Neural crest cell (in vitro differentiated cells): ENCODE measurements around the gene CBX6. TPM values are rescaled to one million over a fixed set of nuclear protein-coding genes. Genes with fewer than 3 reads are reported as not detected.
"Not testable (repeated sequence)": the region's sequence is repeated elsewhere in the genome, so short reads cannot be mapped to it uniquely, and the experiment has no call there.

Source experiments
- DNase-seq: peaks from one replicate; pipeline ENCODE4 v3.0.0; 2021; ENCODE audit warnings: low read depth, mixed read lengths, low spot score
- H3K27ac Mint-ChIP-seq: one replicate; pipeline ENCODE4 v1.8.0; 2021; ENCODE audit warnings: mild to moderate bottlenecking, mixed read lengths; ENCODE audit not compliant: unreplicated experiment
- H3K27me3 Mint-ChIP-seq: 2 replicates; pipeline ENCODE4 v1.8.0; 2021; ENCODE audit warnings: low read depth, mild to moderate bottlenecking, mixed read lengths
- H3K36me3 Mint-ChIP-seq: 2 replicates; pipeline ENCODE4 v1.8.0; 2021; ENCODE audit warnings: low read depth, mild to moderate bottlenecking, mixed read lengths
- H3K4me1 Mint-ChIP-seq: 2 replicates; pipeline ENCODE4 v1.8.0; 2021; ENCODE audit warnings: mixed read lengths
- H3K4me3 Mint-ChIP-seq: one replicate; pipeline ENCODE4 v1.8.0; 2021; ENCODE audit warnings: mild to moderate bottlenecking, mixed read lengths
- H3K9me3 Mint-ChIP-seq: 2 replicates; pipeline ENCODE4 v1.8.0; 2021; ENCODE audit warnings: mixed read lengths
- total RNA-seq: library from RNA; stranded (reverse); gene quantifications from 2 replicates; pipeline ENCODE4 v1.2.1, GENCODE V29; 2021
- TF ChIP-seq, protein P1 (sequence below): fragments of 200-600 bp; sonication (generic); conservative IDR thresholded peaks from 2 replicates; pipeline ENCODE4 v1.5.0; 2021; ENCODE audit warnings: antibody characterized with exemption, mild to moderate bottlenecking

The CBX6 gene
- total RNA-seq, 1 donor from 2014 or later: 48.2 TPM

DNA sequence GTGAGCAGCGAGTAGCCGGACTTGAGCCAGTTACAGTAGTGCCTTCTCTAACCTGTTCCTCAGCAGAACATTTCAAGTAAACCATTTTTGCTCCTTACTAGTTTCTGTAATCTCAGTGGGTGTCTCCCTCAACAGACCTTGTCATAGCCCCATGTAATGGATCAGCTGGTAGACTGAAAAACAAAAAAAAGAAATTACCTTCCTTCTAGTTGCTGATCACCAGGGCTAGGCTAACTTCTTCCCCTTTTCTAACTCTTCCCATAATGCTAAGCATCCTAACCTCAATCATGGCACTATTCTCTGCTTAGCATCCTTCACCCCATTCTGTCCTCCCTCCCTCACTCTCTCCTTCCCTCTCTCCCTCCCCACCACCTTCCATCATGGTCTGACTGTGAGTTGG, 35.8 kb upstream of the CBX6 start:
- H3K36me3 Mint-ChIP-seq: peaks cover 3% of the 10 kb centered on the region
- H3K4me3 Mint-ChIP-seq: no peak overlapping the region
- H3K4me1 Mint-ChIP-seq: no peaks in the 10 kb centered on the region
- peaks cover 35% of the 10 kb centered on the region for H3K27me3 Mint-ChIP-seq
- DNase-seq: no peak
- H3K9me3 Mint-ChIP-seq: peaks cover 14% of the 10 kb centered on the region
- TF ChIP-seq, protein P1, sequence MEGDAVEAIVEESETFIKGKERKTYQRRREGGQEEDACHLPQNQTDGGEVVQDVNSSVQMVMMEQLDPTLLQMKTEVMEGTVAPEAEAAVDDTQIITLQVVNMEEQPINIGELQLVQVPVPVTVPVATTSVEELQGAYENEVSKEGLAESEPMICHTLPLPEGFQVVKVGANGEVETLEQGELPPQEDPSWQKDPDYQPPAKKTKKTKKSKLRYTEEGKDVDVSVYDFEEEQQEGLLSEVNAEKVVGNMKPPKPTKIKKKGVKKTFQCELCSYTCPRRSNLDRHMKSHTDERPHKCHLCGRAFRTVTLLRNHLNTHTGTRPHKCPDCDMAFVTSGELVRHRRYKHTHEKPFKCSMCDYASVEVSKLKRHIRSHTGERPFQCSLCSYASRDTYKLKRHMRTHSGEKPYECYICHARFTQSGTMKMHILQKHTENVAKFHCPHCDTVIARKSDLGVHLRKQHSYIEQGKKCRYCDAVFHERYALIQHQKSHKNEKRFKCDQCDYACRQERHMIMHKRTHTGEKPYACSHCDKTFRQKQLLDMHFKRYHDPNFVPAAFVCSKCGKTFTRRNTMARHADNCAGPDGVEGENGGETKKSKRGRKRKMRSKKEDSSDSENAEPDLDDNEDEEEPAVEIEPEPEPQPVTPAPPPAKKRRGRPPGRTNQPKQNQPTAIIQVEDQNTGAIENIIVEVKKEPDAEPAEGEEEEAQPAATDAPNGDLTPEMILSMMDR: no peak
- H3K27ac Mint-ChIP-seq: no peak overlapping the region

DNA sequence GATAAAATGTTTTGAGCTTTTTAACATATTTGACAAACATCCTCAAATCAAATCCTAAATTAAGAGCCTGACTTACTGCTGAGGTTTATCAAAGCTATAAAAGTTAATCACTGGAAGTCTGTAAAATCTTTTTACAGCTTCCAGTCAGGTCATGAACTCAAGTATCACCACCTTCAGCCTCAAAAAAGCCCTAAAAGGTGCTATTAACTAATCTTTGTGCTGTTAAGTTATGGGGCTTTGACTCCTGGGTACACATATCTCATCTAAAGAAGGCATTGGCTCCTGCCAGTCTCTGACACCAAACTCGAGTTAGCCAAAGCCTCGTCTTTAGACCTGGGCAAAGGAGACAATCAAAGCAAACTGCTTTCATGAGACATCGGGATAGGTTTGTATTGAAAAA, 34.0 kb upstream of the CBX6 start:
- DNase-seq: no peak
- H3K27ac Mint-ChIP-seq: no peak overlapping the region
- H3K4me1 Mint-ChIP-seq: no peaks in the 10 kb centered on the region
- H3K27me3 Mint-ChIP-seq: peaks cover 32% of the 10 kb centered on the region
- peaks cover 3% of the 10 kb centered on the region for H3K36me3 Mint-ChIP-seq
- H3K9me3 Mint-ChIP-seq: peaks cover 12% of the 10 kb centered on the region
- TF ChIP-seq, protein P1: no peak
- no peak overlapping the region for H3K4me3 Mint-ChIP-seq

DNA sequence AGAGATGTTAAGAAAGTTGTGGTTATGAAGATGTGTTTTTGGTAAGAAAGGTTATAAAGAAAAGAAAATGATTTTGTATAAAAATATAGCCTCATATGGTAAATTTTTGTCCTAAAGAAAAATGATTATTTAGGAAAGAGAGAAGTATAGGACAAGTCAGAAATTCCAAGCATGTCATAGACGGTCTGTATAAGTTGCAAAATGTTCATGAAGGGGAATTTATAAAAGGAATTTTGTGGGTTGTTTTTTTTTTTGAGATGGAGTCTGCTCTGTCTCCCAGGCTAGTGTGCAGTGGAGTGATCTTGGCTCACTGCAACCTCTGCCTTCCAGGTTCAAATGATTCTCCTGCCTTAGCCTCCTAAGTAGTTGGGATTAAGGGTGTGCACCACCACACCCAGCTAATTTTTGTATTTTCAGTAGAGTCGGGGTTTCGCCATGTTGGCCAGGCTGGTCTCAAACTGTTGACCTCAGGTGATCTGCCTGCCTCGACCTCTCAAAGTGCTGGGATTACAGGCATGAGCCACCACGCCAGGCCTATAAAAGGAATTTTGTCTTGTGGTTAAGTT, 32.1 kb upstream of the CBX6 start:
- H3K9me3 Mint-ChIP-seq: peaks cover 12% of the 10 kb centered on the region
- H3K27ac Mint-ChIP-seq, H3K4me1 Mint-ChIP-seq, DNase-seq, H3K36me3 Mint-ChIP-seq, H3K4me3 Mint-ChIP-seq: not testable (repeated sequence)
- H3K27me3 Mint-ChIP-seq: peaks cover 21% of the 10 kb centered on the region

DNA sequence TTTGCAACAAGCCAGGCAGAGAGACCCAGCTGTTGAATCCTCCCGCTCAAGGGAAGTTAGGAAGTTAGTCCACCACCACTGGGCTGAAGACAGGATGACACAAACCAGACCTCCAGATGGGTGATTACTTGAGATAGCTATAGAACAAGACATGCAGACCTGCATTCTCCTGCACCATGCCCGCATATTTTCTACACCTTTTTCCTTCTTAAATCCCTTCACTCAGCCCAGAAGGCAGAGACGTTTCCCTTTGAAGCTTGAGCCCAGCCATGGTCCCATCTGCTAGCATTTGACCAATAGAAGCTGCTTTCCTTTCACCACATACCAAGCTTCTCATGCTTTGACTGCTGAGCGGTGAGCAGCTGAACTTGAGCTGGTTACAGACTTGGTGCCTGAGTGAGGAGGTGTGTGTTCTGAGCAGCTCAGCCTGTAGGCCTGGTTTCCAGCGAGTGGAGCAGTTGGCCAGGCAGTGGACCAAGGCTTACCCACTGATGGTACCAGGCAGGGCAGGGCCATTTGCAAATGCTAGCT, 29.2 kb upstream of the CBX6 start:
- Mint-ChIP-seq H3K4me1 (no peaks in the 10 kb centered on the region), H3K27ac (no peak overlapping the region), H3K27me3 (peaks cover 10% of the 10 kb centered on the region), H3K36me3 (peaks cover 3% of the 10 kb centered on the region), H3K9me3 (peaks cover 8% of the 10 kb centered on the region), H3K4me3 (no peak overlapping the region)
- TF ChIP-seq, protein P1: no peak
- DNase-seq: no peak

DNA sequence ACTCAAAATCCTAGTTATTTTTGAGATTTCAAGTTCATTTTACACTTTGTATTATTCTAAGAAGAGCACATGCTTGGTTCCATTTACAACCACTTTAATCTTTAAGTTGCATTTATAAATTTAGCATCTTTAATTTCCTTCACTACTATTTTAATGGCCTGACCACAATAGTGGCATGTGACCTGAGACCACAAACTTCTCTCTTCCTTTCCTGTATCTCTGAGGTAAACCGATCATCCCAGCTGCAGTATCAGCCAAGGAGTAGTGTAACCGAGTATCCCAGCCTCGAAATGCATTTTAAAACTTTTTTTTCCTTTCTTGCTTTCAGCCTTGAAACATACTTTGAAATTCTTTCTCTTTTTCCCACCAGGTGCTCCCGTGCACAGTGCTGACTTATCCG, 28.7 kb upstream of the CBX6 start:
- Mint-ChIP-seq H3K36me3 (peaks cover 3% of the 10 kb centered on the region), H3K9me3 (peaks cover 7% of the 10 kb centered on the region), H3K4me3 (no peak overlapping the region), H3K4me1 (no peaks in the 10 kb centered on the region), H3K27ac (no peak overlapping the region), H3K27me3 (peaks cover 9% of the 10 kb centered on the region)
- TF ChIP-seq, protein P1: no peak
- DNase-seq: no peak

DNA sequence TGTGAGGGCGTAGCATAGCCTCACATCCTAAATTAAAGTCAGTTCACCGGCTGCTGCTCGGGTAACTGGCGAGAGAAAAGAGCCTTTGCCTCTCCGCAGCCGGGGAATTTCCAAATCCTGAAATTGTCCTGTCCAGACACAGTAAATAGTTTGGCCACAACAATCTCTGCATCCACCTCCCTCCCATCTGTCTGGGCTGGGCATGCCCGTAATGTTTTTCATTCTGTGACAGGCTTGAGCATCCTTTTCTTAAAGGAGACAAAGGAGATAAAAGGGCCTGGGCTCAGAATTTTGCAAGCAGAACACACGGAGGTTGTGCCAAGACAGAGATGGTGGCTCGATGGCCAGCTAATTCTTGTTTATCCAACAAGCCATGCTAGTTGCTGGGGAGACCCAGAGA, 19.2 kb upstream of the CBX6 start:
- no peaks in the 10 kb centered on the region for H3K36me3 Mint-ChIP-seq
- no peaks in the 10 kb centered on the region for H3K4me1 Mint-ChIP-seq
- no peak overlapping the region for H3K27ac Mint-ChIP-seq

More for the DNA sequence above, 19.2 kb upstream of the CBX6 start:
- H3K9me3 Mint-ChIP-seq: no peaks in the 10 kb centered on the region
- H3K27me3 Mint-ChIP-seq: peaks cover 30% of the 10 kb centered on the region
- H3K4me3 Mint-ChIP-seq: no peak overlapping the region
- no peak for DNase-seq
- TF ChIP-seq, protein P1: no peak
